Middle frontal gyrus (tissue), 1 donor: ENCODE results near the gene PTCD1.
"Not testable (repeated sequence)": the region's sequence is repeated elsewhere in the genome, so short reads cannot be mapped to it uniquely, and the experiment has no call there.

Experiments used
- DNase-seq: peaks from one replicate; pipeline ENCODE4 v3.0.0-alpha.2; 2015; ENCODE audit warnings: low spot score; ENCODE audit errors: extremely low spot score

Gene PTCD1

GRCh38 chr7:99449326-99449725 lies 10.7 kb upstream of the PTCD1 start:
- no peak for DNase-seq

GRCh38 chr7:99448855-99449254 lies 10.3 kb upstream of the PTCD1 start:
- DNase-seq = no peak

- DNase-seq = no peak
These were observed 9.3 kb upstream of the PTCD1 start for GRCh38 chr7:99447943-99448342.

- no peak for DNase-seq
These were observed 7.5 kb upstream of the PTCD1 start for GRCh38 chr7:99446096-99446495.

- DNase-seq = no peak
These were observed 1.6 kb upstream of the PTCD1 start for GRCh38 chr7:99440195-99440594.

GRCh38 chr7:99437946-99438572 lies 539 bp downstream of the PTCD1 start:
- DNase-seq = no peak

GRCh38 chr7:99433158-99433557 lies 5.4 kb downstream of the PTCD1 start:
- DNase-seq = no peak

GRCh38 chr7:99431756-99432540 lies 6.7 kb downstream of the PTCD1 start:
- DNase-seq = not testable (repeated sequence)

- DNase-seq = no peak
These were observed 8.8 kb downstream of the PTCD1 start for GRCh38 chr7:99429756-99430155.

GRCh38 chr7:99428972-99429566 lies 9.5 kb downstream of the PTCD1 start:
- DNase-seq = no peak

GRCh38 chr7:99424932-99425730 lies 13.5 kb downstream of the PTCD1 start:
- no peak for DNase-seq

GRCh38 chr7:99422625-99423024 lies 16.0 kb downstream of the PTCD1 start:
- no peak for DNase-seq

GRCh38 chr7:99422186-99422585 lies 16.4 kb downstream of the PTCD1 start:
- no peak for DNase-seq

GRCh38 chr7:99420986-99421385 lies 17.6 kb downstream of the PTCD1 start:
- DNase-seq = no peak

GRCh38 chr7:99420213-99420612 lies 18.4 kb downstream of the PTCD1 start:
- no peak for DNase-seq

GRCh38 chr7:99419323-99420021 lies 19.1 kb downstream of the PTCD1 start:
- DNase-seq = no peak

GRCh38 chr7:99418260-99418659 lies 20.3 kb downstream of the PTCD1 start:
- no peak for DNase-seq

- DNase-seq = not testable (repeated sequence)
These were observed 23.0 kb downstream of the PTCD1 start for GRCh38 chr7:99415513-99416127.

GRCh38 chr7:99410635-99411034 lies 28.0 kb downstream of the PTCD1 start:
- DNase-seq = no peak

GRCh38 chr7:99409806-99410205 lies 28.8 kb downstream of the PTCD1 start:
- no peak for DNase-seq

GRCh38 chr7:99409192-99409572 lies 29.4 kb downstream of the PTCD1 start:
- DNase-seq = no peak
